SU-DHL-6 (cell line): ENCODE results near the gene RIPOR2.

Experiments
- EZH2phosphoT487 ChIP-seq: fragments of 200-600 bp; sonication (generic), shearing (Covaris generic); conservative IDR thresholded peaks from 2 replicates; pipeline ENCODE4 v1.6.1; 2018; ENCODE audit warnings: mild to moderate bottlenecking, antibody characterized with exemption, low read length, moderate library complexity, mixed read lengths
- TF ChIP-seq, protein P1 (sequence below): fragments of 200-600 bp; sonication (generic); IDR thresholded peaks from one replicate; pipeline ENCODE4 v1.5.1; 2017; ENCODE audit warnings: antibody characterized with exemption, mild to moderate bottlenecking, low read length, moderate library complexity; ENCODE audit not compliant: insufficient read depth, poor library complexity, severe bottlenecking

DNA sequence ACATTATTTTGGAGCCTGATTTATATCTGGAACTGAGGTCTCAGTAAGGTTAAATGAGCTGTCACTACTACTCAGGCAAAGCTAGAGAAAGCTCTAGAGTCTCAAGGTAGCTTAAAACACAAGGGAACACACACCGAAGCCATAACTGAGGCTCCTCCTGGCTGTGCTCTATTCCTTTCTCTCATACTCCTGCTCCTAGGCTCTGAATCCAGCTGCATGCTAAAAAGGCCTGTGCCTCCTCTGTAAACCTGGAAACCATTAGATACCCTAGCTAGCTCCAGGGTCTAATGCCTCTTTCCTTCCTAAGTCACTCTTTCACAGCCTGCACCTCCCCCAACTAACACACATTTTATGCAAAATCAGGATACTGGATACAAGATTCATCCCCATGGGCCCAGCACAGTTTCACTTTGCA, 17.1 kb downstream of the RIPOR2 start:
- TF ChIP-seq, protein P1, sequence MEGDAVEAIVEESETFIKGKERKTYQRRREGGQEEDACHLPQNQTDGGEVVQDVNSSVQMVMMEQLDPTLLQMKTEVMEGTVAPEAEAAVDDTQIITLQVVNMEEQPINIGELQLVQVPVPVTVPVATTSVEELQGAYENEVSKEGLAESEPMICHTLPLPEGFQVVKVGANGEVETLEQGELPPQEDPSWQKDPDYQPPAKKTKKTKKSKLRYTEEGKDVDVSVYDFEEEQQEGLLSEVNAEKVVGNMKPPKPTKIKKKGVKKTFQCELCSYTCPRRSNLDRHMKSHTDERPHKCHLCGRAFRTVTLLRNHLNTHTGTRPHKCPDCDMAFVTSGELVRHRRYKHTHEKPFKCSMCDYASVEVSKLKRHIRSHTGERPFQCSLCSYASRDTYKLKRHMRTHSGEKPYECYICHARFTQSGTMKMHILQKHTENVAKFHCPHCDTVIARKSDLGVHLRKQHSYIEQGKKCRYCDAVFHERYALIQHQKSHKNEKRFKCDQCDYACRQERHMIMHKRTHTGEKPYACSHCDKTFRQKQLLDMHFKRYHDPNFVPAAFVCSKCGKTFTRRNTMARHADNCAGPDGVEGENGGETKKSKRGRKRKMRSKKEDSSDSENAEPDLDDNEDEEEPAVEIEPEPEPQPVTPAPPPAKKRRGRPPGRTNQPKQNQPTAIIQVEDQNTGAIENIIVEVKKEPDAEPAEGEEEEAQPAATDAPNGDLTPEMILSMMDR: no peak
- no peak for TF ChIP-seq EZH2phosphoT487
